A172 (cell line): ENCODE measurements around the gene PHF5A. TPM values are rescaled to one million over a fixed set of nuclear protein-coding genes. Genes with fewer than 3 reads are reported as not detected.

Experiments
- DNase-seq: peaks from one replicate; pipeline ENCODE4 v3.0.0-alpha.2; 2015; ENCODE audit warnings: low spot score
- total RNA-seq: library from RNA; depleted of rRNA; stranded (reverse); fragments of >200 nt; shearing (Covaris generic); gene quantifications from 2 replicates; pipeline ENCODE4 v1.2.3, GENCODE V29; 2014; rRNA removed

PHF5A gene
- 63.7 and 71.3 TPM in 2 replicates for total RNA-seq

DNA sequence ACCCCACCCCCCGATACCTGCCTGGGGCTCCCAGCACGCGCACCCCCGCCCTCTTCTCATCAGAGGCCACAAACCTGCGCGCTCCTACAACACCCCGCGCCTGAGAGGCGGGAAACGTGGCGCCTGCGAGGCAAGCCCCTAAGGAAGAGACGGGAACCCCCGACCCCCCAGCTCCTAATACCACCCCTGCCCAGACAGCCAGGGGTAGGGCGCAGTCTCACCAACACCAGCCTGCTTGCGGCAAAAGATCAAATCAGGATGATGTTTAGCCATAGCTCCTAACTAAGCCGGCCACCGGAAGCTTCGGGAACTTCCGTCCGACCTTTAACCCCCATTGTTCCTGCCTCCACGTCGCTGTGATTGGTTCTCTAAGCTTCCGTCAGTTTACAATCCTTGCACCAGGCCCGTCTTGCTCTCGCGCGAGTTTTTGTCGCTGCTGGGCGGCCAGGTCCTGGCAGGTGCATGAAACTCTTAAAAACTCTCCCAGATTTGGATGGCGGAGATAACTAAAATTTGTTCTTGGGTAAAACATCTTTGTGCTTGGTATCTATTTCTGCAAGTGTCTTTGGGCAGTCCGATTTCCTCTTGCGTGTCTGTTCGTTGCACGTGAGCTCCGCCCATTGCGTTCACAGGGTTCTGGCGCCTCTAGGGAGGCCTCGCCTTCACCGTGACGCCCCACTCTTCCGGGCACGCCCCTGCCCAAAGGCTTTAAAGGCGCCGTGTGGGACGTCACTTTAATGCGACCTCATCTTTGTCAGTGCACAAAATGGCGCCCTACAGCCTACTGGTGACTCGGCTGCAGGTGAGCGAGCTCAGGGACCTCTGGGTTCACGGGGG, at the start of gene PHF5A, which contains the start of gene ACO2:
Gene PHF5A, minus strand, starts transcription at position 312 of the 837 bp plus-strand sequence. Its CDS starts 39 bp downstream, at position 273.
Gene ACO2, plus strand, starts transcription at position 737 of the 837 bp plus-strand sequence. Its CDS starts 30 bp downstream, at position 767.
- DNase-seq, result peak; percentile 90

DNA sequence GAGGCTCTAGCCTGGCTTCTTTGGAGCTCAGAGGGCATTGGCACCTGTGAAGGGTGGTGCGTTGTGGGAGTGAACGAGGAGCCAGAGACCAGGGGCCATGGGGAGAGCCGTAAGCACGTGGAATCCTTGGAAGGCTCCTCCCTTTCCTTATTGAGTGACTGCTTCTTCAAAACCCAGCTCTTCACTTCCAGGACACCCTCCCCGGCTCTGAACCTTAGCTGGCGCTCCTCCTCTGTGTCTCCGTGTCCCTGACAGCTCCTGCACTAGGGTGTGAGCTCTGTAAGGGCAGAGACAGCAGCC, 49.5 kb upstream of the PHF5A start:
- DNase-seq, result no peak

GRCh38 chr22:41517172-41518047, 48.9 kb upstream of the PHF5A start:
- DNase-seq, result peak; percentile 42

DNA sequence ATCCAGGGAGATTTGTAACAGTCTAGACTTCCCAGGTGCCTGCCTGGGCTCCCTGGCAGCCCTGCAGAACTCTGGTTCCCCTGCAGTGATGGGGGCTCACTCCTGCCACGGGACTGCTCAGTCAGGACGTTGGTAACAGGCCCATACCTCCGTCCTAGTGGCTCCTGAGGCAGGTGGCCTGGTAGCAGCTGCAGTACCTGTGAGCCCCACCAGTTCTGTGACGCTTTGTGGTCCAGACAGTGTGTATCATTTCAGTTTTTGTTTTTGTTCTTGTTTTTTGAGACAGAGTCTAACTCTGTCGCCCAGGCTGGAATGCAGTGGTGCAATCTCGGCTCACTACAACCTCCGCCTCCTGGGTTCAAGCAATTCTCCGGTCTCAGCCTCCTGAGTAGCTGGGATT, 48.0 kb upstream of the PHF5A start:
- no peak for DNase-seq

GRCh38 chr22:41513391-41513790, 44.9 kb upstream of the PHF5A start:
- DNase-seq, result no peak

- DNase-seq, result peak; percentile 63
Observed at GRCh38 chr22:41512421-41513194, 44.1 kb upstream of the PHF5A start.

- DNase-seq, result no peak
Observed at GRCh38 chr22:41511521-41511968, 43.1 kb upstream of the PHF5A start.

GRCh38 chr22:41508770-41509170, 40.3 kb upstream of the PHF5A start:
- DNase-seq, result no peak

- no peak for DNase-seq
Observed at GRCh38 chr22:41507330-41508063, 39.0 kb upstream of the PHF5A start.

- DNase-seq, result no peak
Observed at GRCh38 chr22:41505511-41506220, 37.2 kb upstream of the PHF5A start.

GRCh38 chr22:41504816-41505215, 36.3 kb upstream of the PHF5A start:
- no peak for DNase-seq

DNA sequence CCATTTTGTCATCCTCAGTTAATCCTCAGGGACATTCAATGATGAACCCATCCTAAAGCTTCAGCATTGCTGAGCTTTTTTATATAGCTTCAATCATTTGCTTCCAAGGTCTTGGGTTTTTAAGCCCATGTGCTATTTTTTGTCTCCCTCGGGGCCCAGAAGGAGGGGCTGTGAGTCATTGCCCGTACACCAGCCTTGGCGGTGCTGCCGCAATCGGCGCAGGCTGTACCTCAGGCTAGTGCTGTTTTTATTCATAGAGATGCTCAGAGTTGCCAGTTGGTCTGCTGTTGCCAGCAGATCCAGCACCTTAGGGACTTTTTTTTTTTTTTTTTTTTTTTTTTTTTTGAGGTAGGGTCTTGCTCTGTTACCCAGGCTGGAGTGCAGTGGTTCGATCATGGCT, 35.9 kb upstream of the PHF5A start:
- DNase-seq, result peak; percentile 30

DNA sequence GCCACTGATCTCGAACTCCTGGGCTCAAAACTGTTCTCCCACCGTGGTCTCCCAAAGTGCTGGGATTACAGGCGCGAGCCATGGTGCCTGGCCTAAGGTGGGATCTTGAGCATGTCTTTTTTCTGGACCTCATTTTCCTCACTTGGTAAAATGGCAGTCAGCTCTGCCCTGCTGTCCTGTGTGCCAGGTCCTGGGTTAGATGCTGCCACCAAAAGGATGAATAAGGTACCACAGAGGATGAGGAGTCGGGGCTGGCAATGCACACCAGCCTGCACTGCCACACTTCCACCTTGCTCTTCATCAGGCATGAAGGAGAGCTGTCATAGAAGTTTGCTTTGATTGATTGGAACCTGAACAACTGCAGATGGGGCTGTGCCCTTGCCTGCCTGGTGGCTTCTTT, 32.7 kb upstream of the PHF5A start:
- DNase-seq, result no peak

DNA sequence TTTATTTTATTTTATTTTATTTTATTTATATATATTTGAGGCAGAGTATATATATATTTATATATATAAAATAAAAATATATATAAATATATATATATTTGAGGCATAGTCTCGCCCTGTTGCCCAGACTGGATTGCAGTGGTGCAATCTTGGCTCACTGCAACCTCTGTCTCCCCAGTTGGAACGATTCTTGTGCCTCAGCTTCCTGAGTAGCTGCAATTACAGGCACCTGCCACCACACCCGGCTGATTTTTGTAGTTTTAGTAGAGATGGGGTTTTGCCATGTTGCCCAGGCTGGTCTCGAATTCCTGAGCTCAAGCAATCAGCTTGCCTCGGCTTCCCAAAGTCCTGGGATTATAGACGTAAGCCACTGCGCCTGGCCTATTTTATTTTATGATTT, 31.8 kb upstream of the PHF5A start:
- DNase-seq, result no peak

DNA sequence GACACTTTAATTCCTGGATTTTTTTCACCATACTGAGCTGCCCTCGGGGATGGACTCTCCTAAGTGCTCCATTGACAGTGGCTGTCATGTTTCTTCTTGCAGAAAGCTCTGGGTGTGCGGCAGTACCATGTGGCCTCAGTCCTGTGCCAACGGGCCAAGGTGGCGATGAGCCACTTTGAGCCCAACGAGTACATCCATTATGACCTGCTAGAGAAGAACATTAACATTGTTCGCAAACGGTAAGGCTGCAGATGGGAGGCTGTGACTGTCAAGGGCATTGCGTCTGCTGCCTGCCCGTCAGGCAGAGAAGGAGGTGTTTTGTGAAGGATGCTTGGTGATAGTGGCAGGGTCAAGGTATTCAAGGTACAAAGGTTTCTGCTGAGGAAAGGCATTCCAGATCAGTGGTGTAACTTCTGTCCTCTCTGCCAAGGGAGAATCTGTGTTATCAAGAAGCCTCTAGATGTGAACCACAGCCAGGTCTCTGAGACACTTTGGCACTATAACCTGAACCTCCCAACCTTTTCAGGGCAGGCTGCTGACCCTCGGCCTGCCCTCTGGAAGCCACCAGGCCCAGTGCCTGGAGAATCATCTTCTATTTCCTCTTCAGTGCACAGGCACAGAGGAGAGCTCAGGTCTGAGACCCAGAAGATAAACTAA, 31.3 kb upstream of the PHF5A start:
- no peak for DNase-seq

GRCh38 chr22:41498303-41498835, 29.9 kb upstream of the PHF5A start:
- no peak for DNase-seq

- DNase-seq, result no peak
Observed at GRCh38 chr22:41491374-41492100, 23.0 kb upstream of the PHF5A start.

GRCh38 chr22:41488596-41489385, 20.3 kb upstream of the PHF5A start:
- DNase-seq, result no peak
